ENCODE measurements around the gene GDF10.

- TF ChIP-seq, protein P1, sequence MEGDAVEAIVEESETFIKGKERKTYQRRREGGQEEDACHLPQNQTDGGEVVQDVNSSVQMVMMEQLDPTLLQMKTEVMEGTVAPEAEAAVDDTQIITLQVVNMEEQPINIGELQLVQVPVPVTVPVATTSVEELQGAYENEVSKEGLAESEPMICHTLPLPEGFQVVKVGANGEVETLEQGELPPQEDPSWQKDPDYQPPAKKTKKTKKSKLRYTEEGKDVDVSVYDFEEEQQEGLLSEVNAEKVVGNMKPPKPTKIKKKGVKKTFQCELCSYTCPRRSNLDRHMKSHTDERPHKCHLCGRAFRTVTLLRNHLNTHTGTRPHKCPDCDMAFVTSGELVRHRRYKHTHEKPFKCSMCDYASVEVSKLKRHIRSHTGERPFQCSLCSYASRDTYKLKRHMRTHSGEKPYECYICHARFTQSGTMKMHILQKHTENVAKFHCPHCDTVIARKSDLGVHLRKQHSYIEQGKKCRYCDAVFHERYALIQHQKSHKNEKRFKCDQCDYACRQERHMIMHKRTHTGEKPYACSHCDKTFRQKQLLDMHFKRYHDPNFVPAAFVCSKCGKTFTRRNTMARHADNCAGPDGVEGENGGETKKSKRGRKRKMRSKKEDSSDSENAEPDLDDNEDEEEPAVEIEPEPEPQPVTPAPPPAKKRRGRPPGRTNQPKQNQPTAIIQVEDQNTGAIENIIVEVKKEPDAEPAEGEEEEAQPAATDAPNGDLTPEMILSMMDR (IDR thresholded peaks at IDR 0.05 in 8 of 11, conservative IDR thresholded peaks at IDR 0.05 in 3 of 11) = no peak
- TF ChIP-seq POLR2A (IDR thresholded peaks at IDR 0.05) = no peak
Observed at GRCh38 chr10:47339186-47339735, 39.3 kb downstream of the GDF10 start.
